ENCODE data around the gene ELP2.

- TF ChIP-seq, protein P1, sequence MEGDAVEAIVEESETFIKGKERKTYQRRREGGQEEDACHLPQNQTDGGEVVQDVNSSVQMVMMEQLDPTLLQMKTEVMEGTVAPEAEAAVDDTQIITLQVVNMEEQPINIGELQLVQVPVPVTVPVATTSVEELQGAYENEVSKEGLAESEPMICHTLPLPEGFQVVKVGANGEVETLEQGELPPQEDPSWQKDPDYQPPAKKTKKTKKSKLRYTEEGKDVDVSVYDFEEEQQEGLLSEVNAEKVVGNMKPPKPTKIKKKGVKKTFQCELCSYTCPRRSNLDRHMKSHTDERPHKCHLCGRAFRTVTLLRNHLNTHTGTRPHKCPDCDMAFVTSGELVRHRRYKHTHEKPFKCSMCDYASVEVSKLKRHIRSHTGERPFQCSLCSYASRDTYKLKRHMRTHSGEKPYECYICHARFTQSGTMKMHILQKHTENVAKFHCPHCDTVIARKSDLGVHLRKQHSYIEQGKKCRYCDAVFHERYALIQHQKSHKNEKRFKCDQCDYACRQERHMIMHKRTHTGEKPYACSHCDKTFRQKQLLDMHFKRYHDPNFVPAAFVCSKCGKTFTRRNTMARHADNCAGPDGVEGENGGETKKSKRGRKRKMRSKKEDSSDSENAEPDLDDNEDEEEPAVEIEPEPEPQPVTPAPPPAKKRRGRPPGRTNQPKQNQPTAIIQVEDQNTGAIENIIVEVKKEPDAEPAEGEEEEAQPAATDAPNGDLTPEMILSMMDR (IDR thresholded peaks at IDR 0.05), result no peak
- TF ChIP-seq POLR2A (IDR thresholded peaks at IDR 0.05), result no peak
Observed at GRCh38 chr18:36157441-36157840, 27.7 kb downstream of the ELP2 start.
